Measurements from ENCODE around the gene TMEM178A. TPM values are rescaled to one million over a fixed set of nuclear protein-coding genes. Genes with fewer than 3 reads are reported as not detected.

TMEM178A gene
- total RNA-seq, 1 experiment from 2014 or later: not detected

DNA sequence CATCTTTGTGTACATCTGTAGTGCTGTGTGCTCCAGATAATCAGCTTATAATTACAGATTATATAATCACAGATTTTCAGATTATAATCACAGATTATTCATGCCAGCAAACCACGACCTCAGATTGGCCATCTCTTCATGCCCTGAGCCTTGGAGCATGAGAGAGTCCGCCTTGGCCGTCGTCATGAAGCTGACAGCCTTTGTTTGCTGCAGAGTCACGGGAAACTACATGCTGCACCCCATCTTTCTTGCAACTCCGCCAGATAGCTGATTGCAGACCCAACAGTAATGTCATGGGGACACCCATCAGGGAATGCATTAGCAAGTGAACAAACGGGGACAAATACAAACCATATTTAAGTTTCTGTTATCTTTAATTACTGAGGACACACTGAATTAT, 7.3 kb downstream of the TMEM178A start:
- DNase-seq (ENCODE audit: extremely low read depth, low read depth): no peak

DNA sequence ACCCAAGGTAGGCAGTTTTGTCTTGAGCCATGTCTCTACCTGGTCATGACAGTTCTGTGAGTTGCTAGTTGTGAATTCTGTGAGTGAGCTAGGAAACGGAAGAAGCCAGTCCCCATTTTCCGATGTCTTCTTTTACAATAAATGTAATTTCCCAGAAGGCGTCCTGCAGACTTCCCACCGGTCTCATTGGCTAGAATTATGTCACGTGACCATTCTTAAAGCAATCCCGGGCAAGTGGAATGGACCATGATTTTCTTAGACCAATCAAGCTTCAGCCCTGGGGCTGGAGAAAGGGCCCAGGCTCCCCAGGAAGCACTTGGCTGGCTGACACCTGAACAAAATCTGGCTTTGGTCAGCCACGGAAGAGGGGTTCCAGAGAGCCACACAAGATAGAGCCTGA, 10.6 kb downstream of the TMEM178A start:
- no peak for DNase-seq (ENCODE audit: extremely low read depth, low read depth)

DNA sequence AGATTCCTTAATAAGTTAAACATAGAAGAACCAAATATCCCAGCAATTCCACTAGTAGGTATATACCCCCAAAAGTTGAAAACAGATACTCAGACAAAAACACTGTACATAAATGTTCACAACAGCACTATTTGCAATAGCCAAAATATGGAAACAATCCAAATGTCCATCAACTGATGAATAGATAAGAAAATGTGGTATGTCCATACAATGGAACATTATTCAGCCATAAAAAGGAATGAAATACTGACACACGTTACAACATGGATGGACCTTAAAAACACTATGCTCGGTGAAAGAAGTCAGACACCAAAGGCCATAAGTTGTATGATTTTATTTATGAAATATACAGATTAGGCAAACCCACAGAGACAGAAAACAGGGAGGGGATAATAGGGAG, 12.5 kb downstream of the TMEM178A start:
- no peak for DNase-seq (ENCODE audit: extremely low read depth, low read depth)

DNA sequence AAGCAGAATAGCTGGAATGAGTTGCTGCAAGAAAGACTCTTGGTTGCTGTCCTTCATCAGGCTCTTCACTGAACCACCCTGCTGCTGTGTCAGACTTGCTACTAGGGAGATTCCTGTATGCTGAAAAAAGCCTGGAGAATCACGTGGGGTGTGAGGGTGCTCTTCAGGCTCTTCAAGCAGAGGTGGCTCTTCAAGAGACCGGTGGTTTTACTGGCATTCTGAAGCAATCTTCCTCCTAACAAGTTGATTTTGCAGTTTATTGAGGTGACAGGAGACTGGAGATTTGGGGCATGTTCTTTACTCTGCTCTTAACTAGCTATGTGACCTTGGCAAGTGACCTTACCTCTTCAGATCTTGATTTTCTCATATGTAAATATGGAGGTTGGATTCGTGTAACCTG, 14.1 kb downstream of the TMEM178A start:
- DNase-seq (ENCODE audit: extremely low read depth, low read depth): no peak

DNA sequence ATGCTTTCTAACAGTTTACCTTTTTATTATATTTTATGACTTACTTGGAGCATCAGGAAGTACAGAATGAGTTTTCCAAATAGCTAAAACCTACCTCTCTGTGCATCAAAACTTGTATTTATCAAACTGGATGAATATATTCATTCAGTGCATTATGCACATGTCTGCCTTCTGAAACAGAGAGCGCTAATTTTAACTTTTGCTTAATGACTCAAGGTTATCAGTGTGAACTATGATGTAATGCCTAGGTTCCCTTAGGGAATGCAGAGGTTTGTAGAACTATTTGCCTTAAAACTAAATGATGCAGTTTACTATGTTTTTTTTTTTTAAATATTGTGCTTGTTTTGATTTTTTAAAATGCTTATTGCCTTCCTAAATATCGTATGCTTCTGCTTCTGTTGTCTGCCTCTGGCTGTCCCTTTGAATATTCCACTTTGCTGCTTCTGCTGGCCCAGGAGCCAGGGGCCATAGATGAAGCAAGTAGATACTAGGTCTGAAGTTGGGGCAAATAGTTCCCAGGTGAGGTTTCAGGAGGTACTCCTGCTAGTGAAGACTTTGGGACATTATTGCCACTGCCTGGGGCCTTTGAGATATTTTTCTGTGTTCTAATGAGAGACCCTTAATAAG, 16.5 kb downstream of the TMEM178A start:
- no peak for DNase-seq (ENCODE audit: extremely low read depth, low read depth)

DNA sequence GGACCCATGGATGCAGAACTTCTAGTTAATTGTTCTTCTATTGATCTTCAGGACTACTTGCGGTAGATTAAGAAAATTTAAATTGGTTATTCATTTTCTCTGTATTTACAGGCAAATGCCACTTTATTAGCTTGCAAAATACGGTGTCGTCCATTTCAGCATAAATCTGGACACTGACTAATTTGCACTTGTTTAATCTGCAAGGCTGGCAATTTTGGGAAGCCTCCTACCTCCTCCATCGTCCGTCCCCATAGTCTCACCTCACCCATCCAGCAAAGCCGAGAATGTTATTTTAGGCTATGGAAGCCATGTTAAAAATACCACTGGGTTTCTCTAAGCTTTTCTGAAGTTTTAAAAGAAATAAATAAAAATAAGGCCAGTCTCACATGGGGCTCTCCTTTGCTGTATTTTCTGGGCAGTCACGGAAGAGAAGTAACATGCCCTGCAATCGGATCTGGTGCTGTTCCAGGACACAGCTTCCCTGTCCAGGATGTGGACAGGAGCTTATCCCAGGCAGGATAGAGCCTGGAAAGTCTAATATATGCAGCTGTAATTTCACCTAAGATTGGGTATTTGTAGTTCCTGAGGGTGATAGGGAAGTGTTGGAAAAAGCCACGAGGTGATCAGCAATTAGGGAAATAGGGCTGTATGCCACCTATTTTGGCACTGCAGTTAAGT, 17.4 kb downstream of the TMEM178A start:
- no peak for DNase-seq (ENCODE audit: extremely low read depth, low read depth)

DNA sequence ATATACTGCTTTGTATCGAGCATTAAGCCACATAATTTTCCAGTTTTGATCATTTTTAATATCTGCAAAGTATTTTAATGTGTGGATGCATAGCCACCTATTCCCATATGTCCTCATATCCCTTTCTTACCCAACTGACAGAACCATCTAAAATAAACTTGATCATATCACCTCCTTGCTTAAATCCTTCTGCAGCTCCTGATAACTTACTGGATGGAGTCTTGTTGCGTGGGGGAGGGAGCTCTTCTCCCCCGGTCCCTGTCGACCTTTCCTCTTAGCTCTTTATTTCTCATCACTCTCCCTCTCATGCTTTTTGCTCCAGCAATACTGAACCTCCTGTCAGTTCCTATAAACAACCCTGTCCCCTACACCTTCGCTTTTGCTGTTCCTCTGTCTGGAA, 18.7 kb downstream of the TMEM178A start:
- no peak for DNase-seq (ENCODE audit: extremely low read depth, low read depth)

DNA sequence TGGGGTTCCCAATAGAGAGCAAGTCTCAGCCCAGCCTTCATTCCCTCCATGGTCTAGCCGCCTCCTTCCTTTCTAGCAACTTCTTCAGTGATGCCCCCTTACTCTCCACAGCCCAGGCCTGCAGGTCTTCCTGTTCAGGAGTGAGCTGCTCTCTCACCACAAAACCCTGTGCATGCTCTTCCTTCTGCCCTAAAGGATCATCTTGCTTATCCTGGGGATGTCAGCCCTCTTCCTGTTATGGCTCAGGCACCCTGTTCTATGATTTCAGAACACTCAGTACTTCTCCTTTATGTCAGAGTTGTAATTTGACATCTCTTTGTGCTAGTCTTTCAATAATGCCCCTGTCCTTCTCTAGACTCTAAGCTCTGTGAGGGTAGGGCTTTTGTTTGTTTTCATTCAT, 19.4 kb downstream of the TMEM178A start:
- DNase-seq (ENCODE audit: extremely low read depth, low read depth): no peak

DNA sequence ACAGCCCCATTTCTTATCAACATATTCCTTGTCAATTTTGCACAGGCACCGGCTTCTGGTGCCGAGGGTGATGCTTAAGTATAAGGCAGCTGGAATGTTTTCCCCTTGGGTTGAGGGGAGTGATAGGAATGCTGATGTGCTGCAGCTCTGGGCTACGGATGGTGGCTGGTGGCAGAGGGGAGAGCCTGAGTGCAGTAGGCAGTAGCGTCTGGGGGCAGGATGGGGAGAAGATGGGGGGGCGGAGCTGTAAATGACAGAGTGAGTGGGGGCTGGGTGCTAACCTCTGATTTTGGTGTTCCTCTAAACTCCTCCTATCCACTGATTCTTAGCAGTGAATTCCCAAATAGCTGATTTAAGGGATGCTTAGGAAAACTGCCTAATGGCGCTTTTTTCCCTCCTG, 20.7 kb downstream of the TMEM178A start:
- DNase-seq (ENCODE audit: extremely low read depth, low read depth): no peak

DNA sequence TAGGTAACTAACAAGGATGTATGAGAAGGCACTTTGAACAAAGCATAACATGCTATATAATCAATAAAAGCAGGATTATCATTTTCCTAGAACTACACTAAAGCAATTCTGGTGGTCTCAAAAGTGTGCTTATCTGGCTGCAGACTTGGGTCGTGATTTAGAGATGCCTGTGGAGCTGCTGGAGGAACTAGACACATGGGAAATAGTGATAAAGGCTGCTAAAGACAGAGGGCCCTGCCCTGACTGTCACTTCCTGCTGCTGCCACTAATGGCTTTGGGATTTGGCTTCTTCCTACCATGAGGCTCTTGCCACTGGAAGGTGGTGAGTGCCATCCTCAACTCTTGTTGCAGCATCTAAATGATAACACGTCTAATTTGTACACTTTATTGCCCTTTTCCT, 22.5 kb downstream of the TMEM178A start:
- no peak for DNase-seq (ENCODE audit: extremely low read depth, low read depth)

DNA sequence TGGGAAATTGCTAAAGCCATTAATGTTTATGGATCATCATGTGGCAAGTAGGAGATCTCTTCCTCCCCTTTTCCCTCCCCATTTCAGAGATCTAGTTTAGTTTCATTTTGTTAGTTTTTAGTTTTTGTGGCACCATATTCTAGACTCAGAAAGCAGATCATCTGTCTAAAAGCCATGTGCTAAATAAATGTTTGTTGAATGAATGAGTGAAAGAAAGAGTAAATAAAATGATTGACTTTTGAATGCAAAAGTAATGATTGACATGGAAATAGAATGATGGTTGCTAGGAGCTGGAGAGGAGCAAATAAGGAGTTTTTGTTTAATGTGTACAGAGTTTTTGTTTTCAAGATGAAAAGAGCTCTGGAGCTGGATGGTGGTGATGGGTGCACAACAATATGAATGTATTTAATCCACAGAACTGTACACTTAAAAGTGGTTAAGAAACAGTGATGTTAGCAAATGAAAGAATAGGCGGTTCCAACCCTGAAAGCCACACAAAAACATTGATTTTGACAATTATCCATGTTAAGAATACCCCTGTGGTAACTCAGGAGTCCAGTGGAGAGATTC, 23.6 kb downstream of the TMEM178A start:
- no peak for DNase-seq (ENCODE audit: extremely low read depth, low read depth)

DNA sequence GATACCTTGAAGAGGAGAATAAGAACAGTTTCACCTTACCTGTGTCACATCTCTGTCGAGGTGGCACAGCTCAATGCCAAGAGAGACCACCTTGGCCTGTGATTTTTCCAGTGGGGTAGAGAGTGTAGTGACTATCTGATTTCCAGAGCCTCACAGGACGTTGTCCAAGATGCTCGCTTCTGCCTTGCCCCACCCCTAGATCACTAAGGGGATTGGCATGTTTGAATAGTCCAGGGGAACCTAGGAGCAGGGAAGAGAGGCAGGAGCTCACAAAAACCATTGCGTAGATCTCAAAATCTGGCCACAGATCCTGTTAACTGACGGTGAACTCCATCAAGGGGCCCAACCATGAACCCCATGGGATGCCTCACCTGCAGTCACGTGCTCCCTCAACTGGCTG, 24.2 kb downstream of the TMEM178A start:
- no peak for DNase-seq (ENCODE audit: extremely low read depth, low read depth)

DNA sequence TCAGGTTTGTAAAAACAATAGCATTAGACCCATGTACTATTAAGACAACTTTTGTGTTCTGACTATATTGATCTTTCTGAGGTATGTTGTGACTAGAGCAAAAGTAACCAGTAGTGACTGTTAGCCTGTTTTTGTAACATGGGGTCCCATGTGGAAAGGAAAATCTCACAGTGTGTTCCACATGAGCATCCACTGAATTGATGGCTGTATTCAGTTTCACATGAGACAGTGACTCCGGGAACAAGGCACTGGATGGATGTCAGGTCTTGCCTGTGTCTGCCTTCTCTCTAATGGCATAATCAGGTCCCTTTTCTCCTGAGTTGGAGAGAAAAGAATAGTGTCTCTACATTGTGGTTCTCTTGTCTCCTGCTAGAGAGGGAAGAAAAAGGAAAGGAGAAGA, 27.5 kb downstream of the TMEM178A start:
- no peak for DNase-seq (ENCODE audit: extremely low read depth, low read depth)

DNA sequence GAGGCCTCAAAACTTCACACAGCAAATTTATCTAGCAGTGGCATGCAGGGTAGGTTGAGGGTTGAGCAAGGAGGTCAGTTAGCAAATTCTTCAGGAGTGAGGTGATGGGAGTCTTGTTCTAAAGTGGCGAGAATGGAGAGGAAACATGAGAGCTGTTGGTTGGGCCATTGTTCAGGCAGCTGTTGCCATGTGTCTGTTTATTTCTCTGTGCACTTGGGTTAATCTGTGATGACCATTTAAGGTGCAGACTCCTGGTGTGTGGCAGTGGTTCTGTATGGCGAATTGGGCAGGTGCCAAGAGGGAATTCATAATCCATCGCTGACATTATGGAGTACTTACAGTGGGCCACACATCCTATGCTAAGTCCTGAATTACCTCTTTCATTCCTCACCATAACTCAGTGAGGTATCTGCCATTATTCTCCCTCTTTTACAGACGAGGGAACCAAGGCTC, 30.4 kb downstream of the TMEM178A start:
- DNase-seq (ENCODE audit: extremely low read depth, low read depth): no peak

DNA sequence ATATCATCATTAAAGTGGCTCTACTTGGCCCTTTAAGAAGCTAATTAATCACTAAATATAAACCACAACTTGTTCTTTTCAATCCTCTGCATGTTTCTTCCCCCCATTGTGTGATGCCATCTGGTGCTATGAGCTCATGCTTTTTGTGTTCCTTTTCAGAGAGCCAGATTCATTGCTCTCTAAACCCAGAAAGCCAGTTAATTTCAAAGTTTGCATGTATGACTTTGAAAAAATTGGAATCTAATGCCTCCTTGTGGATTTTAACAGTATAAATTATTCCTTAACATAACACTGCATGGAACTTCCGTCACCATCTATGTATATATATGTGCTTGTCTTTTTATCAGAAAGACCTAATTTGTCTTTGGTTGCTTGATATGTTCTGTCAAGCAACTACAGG, 31.1 kb downstream of the TMEM178A start:
- DNase-seq (ENCODE audit: extremely low read depth, low read depth): no peak

DNA sequence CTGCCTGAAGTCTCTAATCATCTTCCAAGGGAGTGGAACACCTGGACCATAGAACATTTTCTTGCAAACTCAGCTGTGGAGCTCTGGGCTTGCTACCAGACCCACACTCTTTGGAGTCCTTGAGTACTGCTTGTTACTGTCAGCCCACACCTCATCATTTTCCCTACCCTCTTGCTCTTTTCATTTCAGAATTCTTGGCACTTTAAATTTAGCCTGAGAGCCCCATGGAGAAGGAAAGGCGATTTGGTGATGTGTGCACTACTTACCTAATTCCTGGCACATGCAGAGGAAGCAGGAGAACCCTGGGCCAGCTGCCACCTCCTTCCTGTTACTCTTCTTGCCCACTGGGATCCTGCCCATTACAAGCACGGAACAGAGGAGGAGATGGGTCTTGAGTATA, 31.7 kb downstream of the TMEM178A start:
- DNase-seq (ENCODE audit: extremely low read depth, low read depth): no peak

DNA sequence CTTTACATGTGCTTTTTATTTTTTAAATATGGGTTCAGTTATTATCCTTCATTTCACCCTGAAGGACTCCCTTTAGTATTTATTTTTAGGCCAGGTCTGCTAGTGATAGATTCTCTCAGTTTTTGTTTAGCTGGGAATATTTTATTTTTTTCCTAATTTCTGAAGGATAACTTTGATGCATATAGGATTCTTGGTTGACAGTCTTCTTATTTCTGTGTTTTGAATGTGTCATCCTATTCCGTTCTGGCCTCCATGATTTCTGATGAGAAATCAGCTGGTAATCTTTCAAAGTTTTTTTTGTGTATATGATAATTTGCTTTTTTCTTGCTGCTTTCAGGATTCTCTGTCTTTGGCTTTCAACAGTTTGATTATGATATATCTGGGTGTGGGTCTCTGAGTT, 35.4 kb downstream of the TMEM178A start:
- DNase-seq (ENCODE audit: extremely low read depth, low read depth): no peak

DNA sequence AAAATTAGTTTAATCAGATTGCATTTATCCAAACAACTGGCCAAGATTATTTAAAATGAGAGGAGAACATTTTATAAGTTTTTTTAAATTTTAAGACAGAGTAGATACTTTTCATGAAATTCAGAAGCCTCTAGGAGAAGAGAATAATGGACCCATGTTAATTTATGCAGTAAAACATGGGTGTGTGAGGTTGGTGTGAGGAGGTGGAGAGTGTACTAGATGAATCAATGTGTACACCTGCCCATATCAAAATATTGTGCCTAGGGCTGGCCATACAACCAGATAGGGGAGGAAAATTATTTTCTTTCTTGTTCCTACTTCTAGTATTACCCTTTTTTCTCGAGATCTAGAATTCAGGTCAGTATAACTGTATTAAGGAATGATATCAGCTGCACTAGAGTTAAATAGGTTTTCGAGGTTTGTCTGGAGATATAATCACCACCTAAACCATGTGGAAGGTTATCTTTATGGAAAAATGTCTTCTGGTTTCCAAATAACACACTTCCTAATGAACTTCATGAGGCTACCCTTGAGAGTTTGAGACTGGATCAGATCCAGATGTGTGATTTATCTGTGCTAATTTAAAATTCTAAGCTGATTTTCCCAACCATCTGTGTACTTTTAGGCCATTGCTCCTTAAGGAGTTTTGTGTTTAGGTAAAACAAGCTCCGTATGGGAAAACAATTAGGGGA, 37.6 kb downstream of the TMEM178A start:
- no peak for DNase-seq (ENCODE audit: extremely low read depth, low read depth)

DNA sequence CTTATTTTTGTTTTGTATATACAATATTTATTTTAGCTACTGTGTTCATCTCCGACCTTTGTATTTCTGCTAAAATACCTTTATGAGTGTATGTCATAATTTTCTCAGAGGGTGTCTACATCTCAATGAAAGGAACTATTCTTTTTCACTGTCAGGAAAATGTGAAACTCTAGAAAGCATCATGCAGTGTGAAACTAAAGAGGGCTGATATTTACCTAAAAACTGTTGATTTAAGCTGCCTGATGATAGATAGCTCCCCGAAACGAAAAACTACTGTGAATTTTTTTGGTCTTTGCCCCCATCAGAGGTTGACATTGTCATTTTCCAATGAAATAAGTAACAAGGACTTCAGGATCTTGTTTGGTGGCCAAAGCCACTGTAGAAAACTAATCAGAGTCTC, 38.8 kb downstream of the TMEM178A start:
- no peak for DNase-seq (ENCODE audit: extremely low read depth, low read depth)

DNA sequence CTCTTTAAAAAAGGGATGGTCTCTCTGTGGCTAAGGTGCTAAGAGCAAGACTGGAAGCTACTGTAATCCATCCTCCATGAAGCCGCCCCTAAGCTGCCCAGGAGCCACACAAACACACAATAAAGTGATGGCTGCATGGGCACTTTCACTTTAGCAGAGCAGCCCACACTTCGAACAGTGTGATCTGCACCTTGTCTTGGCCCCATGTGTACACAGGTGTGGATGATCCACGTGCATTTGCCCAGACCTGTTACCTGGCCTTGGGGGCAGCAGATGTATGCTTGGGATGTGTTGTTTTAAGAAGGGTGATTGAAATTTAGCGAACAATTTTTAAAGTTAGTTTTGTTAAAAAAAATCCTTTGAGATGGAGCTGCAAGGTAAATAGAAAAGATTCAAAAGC, 39.9 kb downstream of the TMEM178A start:
- DNase-seq (ENCODE audit: extremely low read depth, low read depth): no peak

DNA sequence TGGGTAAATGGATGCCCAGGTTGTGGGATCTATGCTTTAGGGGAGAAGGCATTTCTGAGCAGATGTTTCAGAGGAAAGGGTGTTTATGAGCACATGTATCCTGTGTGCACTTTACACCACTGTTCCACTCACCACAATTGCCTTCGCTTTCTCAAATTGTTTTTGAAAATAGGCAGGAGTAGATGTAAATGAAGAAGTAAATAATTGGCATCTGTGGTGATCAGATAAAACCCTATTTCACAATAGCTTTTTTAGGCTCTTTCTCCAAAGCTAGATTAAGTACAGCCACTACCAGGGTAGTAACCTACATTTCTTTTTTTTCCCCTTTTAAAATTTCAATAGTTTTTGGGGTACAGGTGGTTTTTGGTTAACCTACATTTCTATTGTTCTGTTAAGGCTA, 40.6 kb downstream of the TMEM178A start:
- DNase-seq (ENCODE audit: extremely low read depth, low read depth): no peak

DNA sequence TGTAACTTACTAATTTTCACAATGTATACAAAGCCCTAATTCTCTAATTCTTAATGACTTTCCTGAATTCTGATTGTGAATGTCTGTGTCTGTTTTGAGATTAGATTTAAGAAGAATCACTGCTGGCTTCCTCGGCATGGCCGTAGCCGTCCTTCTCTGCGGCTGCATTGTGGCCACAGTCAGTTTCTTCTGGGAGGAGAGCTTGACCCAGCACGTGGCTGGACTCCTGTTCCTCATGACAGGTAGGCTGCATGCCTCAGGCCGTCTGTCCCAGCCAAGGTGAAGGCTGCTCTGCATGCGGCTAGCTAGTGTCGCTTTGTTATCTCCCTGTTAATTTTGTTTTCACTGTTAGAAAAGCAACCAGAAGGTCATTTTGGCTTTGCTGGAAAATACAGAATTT, 41.2 kb downstream of the TMEM178A start:
- no peak for DNase-seq (ENCODE audit: extremely low read depth, low read depth)

Measured in NCI-H460 (cell line).